Measurements from ENCODE around the gene SGPP2.
"Not testable (repeated sequence)": the region's sequence is repeated elsewhere in the genome, so short reads cannot be mapped to it uniquely, and the experiment has no call there.

The SGPP2 gene

DNA sequence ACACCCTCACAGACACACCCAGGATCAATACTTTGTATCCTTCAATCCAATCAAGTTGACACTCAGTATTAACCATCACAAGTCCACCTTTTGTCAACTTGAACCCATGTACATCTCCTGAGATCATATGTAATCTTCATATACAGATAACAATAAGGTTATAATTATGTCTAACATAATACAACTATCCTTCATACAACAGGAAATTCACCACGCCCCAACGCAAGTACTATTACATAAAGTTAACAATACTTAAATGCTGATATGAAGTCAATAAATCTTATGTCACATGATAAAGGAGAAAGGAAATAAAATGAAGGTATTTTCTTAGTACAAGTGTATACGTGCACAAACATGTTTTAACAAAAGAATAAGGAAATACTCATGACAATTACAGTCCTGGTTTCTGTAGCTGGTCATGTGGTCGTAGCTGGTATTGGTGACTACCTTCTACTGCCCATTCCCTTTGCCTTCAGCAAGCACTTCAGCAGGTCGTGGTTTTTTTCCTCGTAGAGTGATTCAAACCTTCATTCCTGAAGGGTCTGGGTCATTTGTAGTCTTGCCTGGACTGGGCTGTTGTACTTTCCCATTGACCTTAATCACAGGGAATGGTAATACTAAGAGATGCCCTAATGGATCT lies 11.2 kb downstream of the SGPP2 start:
- DNase-seq (ENCODE audit: low spot score in 2 of 2); H3K27ac Mint-ChIP-seq; H3K4me3 Mint-ChIP-seq; H3K36me3 Mint-ChIP-seq; ATAC-seq (ENCODE audit: low read depth); H3K27me3 Mint-ChIP-seq; H3K9me3 Mint-ChIP-seq: not testable (repeated sequence)
- peaks cover 25% of the 10 kb centered on the region for H3K4me1 Mint-ChIP-seq

DNA sequence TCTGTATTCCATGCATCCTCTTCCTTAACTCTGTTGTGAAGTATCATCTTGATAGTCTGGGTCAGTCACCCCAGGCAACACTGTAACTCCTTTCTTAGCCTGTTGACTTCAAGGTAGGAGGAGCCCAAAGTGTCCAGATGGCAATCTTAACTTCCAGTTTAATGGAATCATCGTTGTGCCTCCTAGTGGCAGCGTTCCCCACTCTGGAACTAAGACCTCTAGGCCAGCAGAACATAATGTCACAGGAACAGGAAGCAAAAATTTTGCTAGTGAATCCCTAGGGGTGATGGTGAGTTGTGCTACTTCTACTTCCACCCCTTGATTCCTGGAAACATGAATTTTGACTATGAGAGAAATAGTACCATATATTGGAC lies 11.7 kb downstream of the SGPP2 start:
- H3K4me1 Mint-ChIP-seq: peaks cover 25% of the 10 kb centered on the region
- no peaks in the 10 kb centered on the region for H3K36me3 Mint-ChIP-seq
- H3K4me3 Mint-ChIP-seq: no peak overlapping the region
- no peaks in the 10 kb centered on the region for H3K9me3 Mint-ChIP-seq
- ATAC-seq (ENCODE audit: low read depth) (no peak), DNase-seq (ENCODE audit: low spot score in 2 of 2) (no peak)
- H3K27me3 Mint-ChIP-seq: no peaks in the 10 kb centered on the region
- no peak overlapping the region for H3K27ac Mint-ChIP-seq

DNA sequence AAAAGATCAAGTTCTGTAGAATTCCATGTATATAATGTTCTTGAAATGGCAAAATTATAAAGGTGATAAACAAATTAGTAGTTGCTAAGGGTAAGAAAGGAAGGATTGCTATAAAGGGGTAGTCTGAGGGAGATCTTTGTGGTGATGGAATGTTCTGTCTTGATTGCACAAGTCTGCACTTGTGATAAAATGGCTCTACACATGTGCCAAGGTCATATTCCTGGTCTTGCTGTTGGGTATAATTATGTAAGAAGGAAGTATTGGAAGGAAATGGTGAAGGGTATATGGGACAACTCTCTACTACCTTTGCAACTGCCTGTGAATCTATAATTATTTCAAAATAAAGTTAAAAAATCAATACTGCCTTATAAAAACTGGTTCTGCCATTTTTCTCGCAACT lies 15.3 kb downstream of the SGPP2 start:
- no peaks in the 10 kb centered on the region for H3K9me3 Mint-ChIP-seq
- no peak overlapping the region for H3K4me3 Mint-ChIP-seq
- DNase-seq (ENCODE audit: low spot score in 2 of 2) (no peak), ATAC-seq (ENCODE audit: low read depth) (no peak)
- H3K4me1 Mint-ChIP-seq: peaks cover 5% of the 10 kb centered on the region
- no peaks in the 10 kb centered on the region for H3K27me3 Mint-ChIP-seq
- no peaks in the 10 kb centered on the region for H3K36me3 Mint-ChIP-seq
- no peak overlapping the region for H3K27ac Mint-ChIP-seq

DNA sequence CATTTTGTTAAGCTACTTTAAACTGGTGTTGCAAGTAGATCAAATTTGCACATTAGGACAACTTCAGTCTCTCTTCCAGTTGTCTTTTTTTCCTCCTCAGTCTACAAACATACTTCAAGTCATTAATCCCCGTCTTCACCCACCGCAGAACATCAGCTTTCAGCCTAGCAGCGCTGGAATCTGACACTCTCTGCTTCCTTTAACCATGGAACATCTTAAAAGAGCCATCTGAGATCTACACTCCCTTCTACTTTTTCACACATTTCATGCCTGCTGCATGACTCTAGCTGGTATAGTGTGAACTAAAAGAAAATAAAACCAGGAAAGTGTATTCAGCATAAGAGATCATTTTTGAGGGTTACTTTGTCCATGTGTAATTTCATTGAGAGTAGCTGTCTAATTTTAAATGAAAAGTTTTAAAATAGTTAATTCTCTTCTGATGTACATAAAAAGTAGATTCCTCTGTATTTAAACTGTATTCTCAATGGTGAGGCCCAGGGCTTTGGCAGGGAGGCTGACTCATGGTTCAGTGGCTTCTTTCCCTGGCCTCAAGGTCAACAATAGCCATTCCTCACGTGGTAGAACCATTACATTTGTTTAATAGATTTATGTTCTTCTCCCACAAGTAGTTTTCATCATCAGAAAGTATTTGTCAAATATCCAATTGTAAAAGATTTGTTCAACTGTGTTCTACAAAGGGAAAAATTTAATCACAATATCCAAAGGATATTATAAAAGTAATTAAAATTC lies 16.5 kb downstream of the SGPP2 start:
- H3K4me1 Mint-ChIP-seq: peaks cover 5% of the 10 kb centered on the region
- ATAC-seq (ENCODE audit: low read depth): no peak
- no peaks in the 10 kb centered on the region for H3K27me3 Mint-ChIP-seq
- H3K36me3 Mint-ChIP-seq: no peaks in the 10 kb centered on the region
- no peak for DNase-seq (ENCODE audit: low spot score in 2 of 2)
- H3K9me3 Mint-ChIP-seq: no peaks in the 10 kb centered on the region
- H3K4me3 Mint-ChIP-seq: no peak overlapping the region
- no peak overlapping the region for H3K27ac Mint-ChIP-seq

DNA sequence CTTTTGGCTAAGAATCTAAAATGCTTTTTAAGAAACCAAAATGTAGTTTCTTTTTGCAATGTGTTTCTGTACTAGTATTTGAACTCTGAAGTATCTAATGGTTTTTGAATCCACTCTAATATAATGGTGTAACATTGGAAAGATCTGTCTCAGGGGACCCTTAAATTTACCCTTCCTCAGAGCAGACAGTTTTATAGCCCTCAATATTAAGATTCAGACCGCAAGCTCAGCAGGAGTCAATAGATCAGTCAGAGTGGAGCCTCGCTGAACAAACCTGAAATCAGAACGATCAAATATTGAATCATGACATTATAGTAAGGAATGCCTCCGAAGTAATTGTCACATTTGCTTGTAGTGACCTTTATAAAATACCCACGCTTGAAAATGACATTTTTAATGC lies 18.3 kb downstream of the SGPP2 start:
- Mint-ChIP-seq H3K9me3 (no peaks in the 10 kb centered on the region), H3K4me3 (no peak overlapping the region), H3K27ac (no peak overlapping the region), H3K27me3 (no peaks in the 10 kb centered on the region), H3K4me1 (peaks cover 5% of the 10 kb centered on the region), H3K36me3 (no peaks in the 10 kb centered on the region)
- ATAC-seq (ENCODE audit: low read depth) (no peak), DNase-seq (ENCODE audit: low spot score in 2 of 2) (no peak)

DNA sequence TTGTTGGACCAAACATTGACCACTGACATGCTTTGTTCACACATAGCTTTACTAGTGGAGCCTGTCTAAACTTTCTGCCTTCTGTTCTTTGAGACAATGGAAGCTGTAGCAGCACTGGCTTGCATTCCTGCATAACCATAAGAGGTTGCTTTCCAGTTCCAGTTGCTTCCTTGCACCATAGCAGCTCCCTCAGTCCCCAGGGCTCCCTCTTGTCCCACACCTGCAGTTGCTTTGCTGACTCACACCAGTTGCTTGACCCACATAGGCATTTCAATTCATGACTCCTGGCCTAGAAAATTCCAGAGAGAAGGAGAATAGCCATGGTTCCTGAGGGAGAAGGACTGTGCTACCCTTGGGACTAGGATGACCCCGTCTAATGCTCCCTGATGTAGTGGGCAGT lies 20.9 kb downstream of the SGPP2 start:
- no peak overlapping the region for H3K4me3 Mint-ChIP-seq
- H3K27ac Mint-ChIP-seq: no peak overlapping the region
- H3K9me3 Mint-ChIP-seq: no peaks in the 10 kb centered on the region
- H3K4me1 Mint-ChIP-seq: peaks cover 5% of the 10 kb centered on the region
- no peaks in the 10 kb centered on the region for H3K36me3 Mint-ChIP-seq
- ATAC-seq (ENCODE audit: low read depth): no peak
- no peaks in the 10 kb centered on the region for H3K27me3 Mint-ChIP-seq
- no peak for DNase-seq (ENCODE audit: low spot score in 2 of 2)

DNA sequence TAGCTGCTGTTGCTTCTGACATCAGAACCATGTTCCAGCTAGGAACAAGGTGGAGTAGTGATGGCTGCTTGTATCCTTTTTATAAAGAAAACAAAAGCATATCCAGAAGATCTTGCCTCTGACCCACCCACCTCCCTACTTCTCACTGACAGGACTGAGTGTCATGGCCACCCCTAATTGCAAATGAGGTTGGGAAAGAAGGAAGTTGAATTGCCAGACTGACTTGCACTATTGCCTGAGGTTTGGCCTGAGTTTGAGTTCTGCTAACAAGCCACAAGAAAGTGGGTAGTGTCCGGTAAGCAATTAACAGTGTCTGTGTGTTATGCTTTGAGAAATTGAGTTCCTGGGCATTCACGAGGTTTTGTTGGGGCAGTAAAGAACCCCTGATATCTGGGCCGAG lies 22.8 kb downstream of the SGPP2 start:
- H3K27ac Mint-ChIP-seq: no peak overlapping the region
- H3K36me3 Mint-ChIP-seq: no peaks in the 10 kb centered on the region
- H3K27me3 Mint-ChIP-seq: no peaks in the 10 kb centered on the region
- H3K9me3 Mint-ChIP-seq: no peaks in the 10 kb centered on the region
- H3K4me1 Mint-ChIP-seq: peaks cover 5% of the 10 kb centered on the region
- H3K4me3 Mint-ChIP-seq: no peak overlapping the region
- DNase-seq (ENCODE audit: low spot score in 2 of 2) (no peak), ATAC-seq (ENCODE audit: low read depth) (no peak)

DNA sequence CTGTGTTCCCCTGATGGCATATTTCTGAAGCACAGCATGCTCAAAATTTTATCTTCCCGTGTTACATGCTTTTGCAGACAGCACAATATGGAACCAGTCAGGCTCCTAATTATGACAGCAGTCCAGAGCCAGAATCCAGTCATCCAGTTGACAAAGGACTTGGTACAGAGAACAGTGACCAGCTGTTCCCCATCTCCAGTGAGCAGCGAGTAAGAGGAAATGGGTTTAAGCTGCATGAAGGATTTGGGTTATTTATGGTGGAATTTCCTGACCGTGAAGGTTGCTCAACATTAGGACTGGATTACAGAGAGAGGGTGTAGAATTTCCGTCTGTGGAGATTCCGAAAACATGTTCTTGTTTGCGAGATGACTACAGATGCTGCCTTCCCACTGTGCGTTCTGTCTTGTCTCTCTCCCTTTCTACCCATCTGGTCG lies 24.4 kb downstream of the SGPP2 start:
- no peaks in the 10 kb centered on the region for H3K27me3 Mint-ChIP-seq
- H3K36me3 Mint-ChIP-seq: no peaks in the 10 kb centered on the region
- no peak for DNase-seq (ENCODE audit: low spot score in 2 of 2)
- peaks cover 5% of the 10 kb centered on the region for H3K4me1 Mint-ChIP-seq
- no peak overlapping the region for H3K27ac Mint-ChIP-seq
- no peak overlapping the region for H3K4me3 Mint-ChIP-seq
- no peaks in the 10 kb centered on the region for H3K9me3 Mint-ChIP-seq
- no peak for ATAC-seq (ENCODE audit: low read depth)

DNA sequence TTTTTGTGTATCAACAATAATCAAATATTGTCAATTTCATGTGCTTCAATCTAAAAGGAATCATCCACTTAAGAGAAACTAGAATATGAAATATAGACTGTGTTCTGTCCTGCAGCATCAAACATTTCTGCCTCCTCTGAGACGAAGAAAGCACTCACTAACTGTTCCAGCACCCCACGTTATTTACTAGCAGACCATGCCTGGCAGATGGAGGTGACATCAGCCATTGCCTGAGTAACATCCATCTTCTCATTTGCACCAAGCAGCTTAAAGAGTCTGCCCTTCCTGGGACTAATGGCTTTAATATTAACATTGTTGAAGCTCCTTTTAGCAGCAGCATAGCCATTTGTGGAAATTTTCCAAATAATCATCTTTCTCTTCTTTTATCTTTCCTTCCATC lies 25.7 kb downstream of the SGPP2 start:
- Mint-ChIP-seq H3K27ac (no peak overlapping the region), H3K36me3 (no peaks in the 10 kb centered on the region), H3K4me1 (peaks cover 5% of the 10 kb centered on the region), H3K9me3 (no peaks in the 10 kb centered on the region), H3K4me3 (no peak overlapping the region), H3K27me3 (no peaks in the 10 kb centered on the region)
- DNase-seq (ENCODE audit: low spot score in 2 of 2) (no peak), ATAC-seq (ENCODE audit: low read depth) (no peak)

DNA sequence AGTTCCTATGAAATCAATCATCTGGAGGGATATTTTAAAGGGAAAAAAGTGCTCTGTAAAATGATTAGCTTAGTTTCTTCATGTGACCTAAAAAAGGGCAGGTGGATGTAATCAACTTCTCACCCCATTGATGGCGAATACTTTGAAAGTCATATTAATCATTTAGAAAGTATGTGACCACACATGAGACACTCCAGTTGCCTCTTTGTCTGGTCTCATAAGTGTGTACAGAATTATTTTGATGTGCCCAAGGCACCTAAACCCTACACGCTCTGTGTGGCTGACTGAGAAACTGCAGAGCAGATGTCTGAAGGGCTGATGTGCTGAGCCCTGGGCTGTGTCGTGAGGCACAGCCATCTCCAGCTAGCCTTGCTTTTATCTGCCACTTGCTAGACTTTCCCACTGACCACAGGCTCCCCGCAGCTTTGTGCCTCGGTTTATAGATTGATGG lies 26.9 kb downstream of the SGPP2 start:
- H3K9me3 Mint-ChIP-seq: no peaks in the 10 kb centered on the region
- H3K27ac Mint-ChIP-seq: peak overlapping the region; percentile 33
- peaks cover 2% of the 10 kb centered on the region for H3K36me3 Mint-ChIP-seq
- ATAC-seq (ENCODE audit: low read depth) (peak; percentile 29), DNase-seq (ENCODE audit: low spot score in 2 of 2) (no peak)
- H3K27me3 Mint-ChIP-seq: no peaks in the 10 kb centered on the region
- H3K4me3 Mint-ChIP-seq: no peak overlapping the region
- peaks cover 3% of the 10 kb centered on the region for H3K4me1 Mint-ChIP-seq

DNA sequence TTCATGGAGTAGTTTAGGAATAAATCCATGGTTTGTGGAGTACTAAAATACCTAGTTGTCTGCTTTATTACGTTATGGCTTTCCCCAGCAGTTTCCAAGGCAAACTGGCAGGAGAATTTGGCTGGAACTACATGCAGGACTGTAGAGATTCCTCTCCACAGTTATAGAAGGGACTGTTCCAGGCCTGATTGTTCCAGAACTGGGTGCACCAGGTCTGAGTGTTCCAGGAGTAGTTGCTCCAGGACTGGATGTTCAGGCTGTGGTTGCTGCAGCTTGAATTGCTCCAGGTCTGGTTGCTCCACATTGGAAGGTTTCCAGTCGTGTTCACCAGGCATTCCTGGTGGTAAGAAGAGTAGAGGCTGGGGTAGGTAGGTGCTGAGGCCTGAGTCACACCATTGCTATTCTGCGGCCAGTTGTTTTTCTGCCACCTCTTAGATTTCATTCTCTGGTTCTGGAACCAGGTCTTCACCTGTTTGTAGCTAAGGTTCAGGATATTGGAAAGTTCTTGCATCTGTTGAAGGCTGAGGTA lies 28.1 kb downstream of the SGPP2 start:
- Mint-ChIP-seq H3K27me3 (no peaks in the 10 kb centered on the region), H3K4me3 (no peak overlapping the region), H3K4me1 (no peaks in the 10 kb centered on the region), H3K27ac (no peak overlapping the region), H3K9me3 (no peaks in the 10 kb centered on the region), H3K36me3 (peaks cover 2% of the 10 kb centered on the region)
- ATAC-seq (ENCODE audit: low read depth) (no peak), DNase-seq (ENCODE audit: low spot score in 2 of 2) (no peak)

DNA sequence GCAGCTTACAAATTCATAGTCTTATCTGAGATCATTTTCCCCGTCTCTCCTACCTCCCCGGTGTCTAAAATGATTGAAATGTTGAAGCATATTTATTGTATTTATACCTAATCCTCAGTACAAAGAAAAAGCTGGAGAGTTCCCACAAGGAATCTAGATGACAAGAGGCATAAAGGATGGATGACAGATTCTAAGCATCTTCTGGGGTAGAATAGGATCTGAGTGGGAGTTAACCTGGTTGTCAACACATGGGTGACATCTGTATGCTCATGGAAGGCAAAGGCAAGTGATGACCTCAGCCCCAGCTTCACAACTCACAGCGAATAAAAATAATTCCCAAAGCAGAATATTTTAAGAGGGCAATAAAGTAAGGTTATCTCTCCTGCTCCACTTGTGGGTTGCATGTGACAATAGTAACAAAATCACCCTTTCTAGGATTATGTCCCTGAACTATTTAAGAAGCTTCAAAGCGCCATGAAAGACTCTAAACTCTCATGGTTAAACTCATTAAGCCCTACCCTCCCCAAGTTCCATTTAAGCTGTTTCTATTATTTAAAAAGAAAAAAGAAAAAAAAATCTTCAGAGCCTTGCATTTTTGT lies 32.2 kb downstream of the SGPP2 start:
- Mint-ChIP-seq H3K4me3 (no peak overlapping the region), H3K27ac (no peak overlapping the region), H3K9me3 (no peaks in the 10 kb centered on the region), H3K27me3 (no peaks in the 10 kb centered on the region), H3K4me1 (no peaks in the 10 kb centered on the region), H3K36me3 (peaks cover 5% of the 10 kb centered on the region)
- DNase-seq (ENCODE audit: low spot score in 2 of 2): no peak
- ATAC-seq (ENCODE audit: low read depth): no peak

DNA sequence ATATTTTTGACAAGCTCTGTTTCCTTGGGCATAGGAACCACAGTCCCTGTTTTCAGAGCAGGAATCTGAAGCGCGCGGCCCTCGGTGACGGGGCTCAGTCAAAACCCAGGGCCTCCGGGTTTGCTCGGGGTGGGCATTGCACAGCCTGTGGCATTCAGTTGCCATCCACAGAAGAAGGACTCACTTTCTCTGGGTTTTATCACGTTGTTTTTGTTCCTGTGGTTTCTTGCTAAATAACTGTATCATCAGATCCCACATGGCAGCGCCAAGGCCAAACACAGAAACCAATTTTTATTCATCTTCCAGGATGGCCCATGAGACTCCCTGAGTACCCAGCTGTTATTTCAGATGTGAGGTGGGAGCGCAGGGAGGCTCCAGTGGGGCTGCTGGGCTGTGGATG lies 35.6 kb downstream of the SGPP2 start:
- ATAC-seq (ENCODE audit: low read depth): no peak
- Mint-ChIP-seq H3K4me3 (no peak overlapping the region), H3K4me1 (no peaks in the 10 kb centered on the region), H3K36me3 (peaks cover 5% of the 10 kb centered on the region), H3K27me3 (no peaks in the 10 kb centered on the region), H3K27ac (no peak overlapping the region), H3K9me3 (no peaks in the 10 kb centered on the region)
- no peak for DNase-seq (ENCODE audit: low spot score in 2 of 2)

DNA sequence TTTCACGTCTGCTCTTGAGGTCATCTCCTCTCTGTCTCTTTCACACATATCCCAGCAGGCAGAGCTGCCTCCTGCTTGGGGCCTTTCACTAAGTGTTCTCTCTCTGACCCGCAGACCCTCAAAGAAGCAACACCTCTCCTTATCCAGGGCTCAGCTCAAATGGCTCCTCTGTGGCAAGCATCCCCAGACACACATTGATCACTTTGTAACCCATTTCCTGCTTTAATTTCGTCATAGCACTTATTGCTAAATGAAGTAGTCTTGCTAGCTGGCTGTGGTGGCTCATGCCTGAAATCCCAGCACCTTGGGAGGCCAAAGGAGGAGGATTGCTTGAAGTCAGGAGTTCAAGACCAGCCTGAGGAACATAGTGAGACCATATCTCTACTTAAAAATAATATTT lies 41.4 kb downstream of the SGPP2 start:
- DNase-seq (ENCODE audit: low spot score in 2 of 2): no peak
- Mint-ChIP-seq H3K27ac (no peak overlapping the region), H3K36me3 (peaks cover 8% of the 10 kb centered on the region), H3K4me3 (no peak overlapping the region), H3K9me3 (peaks cover 2% of the 10 kb centered on the region), H3K4me1 (no peaks in the 10 kb centered on the region), H3K27me3 (no peaks in the 10 kb centered on the region)
- ATAC-seq (ENCODE audit: low read depth): no peak

All from memory B cell (primary cell).